ENCODE measurements around the gene DOCK3. TPM values are rescaled to one million over a fixed set of nuclear protein-coding genes. Genes with fewer than 3 reads are reported as not detected.
"Not testable (repeated sequence)": the region's sequence is repeated elsewhere in the genome, so short reads cannot be mapped to it uniquely, and the experiment has no call there.

The DOCK3 gene
- total RNA-seq, 1 donor from 2014 or later = not detected

DNA sequence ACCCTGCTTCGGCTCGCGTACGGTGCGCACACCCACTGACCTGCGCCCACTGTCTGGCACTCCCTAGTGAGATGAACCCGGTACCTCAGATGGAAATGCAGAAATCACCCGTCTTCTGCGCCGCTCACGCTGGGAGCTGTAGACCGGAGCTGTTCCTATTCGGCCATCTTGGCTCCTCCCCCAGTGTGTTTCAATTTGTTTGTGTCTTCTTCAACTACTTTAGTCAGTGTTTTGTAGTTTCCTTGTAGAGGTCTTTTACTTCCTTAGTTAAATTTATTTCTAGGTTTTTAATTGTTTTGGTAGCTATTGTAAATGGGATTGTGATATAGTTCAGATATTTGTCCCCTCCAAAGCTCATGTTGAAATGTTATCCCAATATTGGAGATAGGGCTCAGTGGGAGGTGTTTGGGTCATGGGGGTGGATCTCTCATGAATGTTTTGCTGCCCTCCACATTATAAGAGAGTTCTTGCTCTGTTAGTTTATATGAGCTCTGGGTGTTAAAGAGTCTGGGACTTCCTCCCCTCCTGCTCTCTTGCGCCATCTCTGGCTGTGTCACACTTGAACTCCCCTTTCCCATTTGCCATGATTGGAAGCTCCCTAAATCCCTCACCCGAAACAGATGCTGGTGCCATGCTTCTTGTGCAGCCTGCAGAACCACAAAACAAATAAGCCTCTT, 304.4 kb downstream of the DOCK3 start:
- DNase-seq (ENCODE audit: low read depth in 2 of 2) = no peak

DNA sequence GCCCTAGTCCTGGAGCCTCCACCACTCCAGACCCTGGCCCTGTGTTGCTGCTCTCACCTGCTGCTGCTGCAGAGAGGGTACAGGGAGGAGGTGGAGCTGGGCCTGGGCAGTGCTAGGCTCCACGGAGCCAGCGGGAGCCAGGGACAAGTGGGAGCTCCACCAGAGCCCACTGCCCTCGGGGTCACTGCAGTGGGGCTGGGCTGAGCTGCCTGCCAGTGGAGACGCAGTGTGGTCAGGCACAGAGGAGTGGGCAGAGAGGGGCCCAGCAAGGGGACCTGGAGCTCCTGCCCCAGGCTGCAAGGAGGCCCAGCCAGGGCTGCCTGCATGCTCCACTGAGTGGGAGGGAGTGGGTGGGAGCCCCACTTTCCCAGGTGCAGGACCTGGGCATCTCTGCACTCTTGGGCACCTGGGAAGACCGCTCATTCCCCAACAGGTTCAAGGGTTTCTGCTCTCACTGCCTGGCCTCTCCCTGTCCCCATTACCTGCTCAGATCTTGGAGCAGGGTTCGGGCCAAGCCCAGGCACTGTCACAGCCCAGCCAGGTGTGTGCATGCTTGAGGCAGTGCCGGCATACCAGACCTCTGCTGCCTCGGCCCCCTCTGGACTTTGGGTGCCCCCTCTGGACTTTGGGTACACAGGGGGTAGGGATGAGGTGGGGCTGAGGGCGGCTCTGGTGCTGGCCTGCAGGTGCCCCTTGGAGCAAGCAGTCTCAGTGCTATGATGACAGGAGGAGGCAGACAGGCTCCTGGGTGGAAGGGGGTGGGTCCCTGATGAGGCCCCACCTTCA, 308.0 kb downstream of the DOCK3 start:
- DNase-seq (ENCODE audit: low read depth in 2 of 2) = no peak

DNA sequence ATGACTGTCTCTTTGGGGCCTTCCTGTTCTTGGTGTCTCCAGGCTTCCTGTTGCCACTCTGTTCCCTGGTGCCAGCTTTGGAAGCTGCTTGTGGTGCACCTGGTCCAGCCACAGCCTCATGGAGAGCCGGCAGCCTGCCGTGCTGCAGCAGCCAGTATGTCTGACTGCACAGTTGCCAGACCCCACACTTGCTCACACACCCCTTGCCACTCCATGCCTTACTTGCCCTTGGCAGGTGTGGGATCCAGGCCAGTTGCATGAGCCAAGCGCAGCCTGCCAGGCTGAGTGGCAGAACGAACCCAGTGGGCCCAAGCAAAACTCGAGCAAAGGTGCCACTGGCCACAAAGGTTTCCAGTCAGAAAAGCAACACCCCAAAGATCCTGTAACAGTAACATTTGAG, 309.2 kb downstream of the DOCK3 start:
- no peak for DNase-seq (ENCODE audit: low read depth in 2 of 2)

DNA sequence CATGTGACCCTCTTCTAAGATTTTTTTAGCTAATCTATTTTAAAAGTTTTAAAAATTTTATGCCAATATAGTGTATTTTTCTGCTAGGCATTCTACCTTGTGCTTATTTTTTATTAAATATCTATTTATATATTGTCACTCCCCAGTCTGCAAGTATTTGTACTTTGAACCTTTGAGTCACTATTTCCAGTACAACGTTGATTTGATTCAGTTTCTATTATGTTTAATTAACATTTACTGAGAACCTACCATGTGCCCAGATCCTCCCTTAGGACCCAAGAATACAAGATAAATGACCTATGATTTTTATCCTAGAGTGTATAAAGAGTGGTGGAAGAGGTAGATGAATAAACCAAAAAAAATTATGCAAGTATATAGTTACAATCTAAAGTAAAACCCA, 311.2 kb downstream of the DOCK3 start:
- no peak for DNase-seq (ENCODE audit: low read depth in 2 of 2)

DNA sequence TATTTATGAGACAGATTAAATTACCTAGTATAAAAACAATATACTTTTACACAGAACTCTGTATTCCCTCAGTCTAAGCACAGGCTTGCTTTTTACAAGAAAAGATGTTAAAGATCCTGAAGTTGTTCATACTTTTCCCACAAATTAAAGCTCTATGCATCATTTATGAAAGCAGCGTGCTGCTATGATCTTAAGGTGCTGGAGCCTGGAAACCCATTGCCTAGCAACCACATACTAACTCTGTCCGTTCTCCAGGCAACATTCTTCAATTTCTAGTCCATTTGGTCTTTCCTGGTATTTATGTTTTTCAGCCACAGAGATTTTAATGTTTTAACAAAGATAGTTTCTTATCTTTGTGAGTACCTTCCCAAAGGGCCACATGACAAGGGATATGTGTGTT, 312.0 kb downstream of the DOCK3 start:
- DNase-seq (ENCODE audit: low read depth in 2 of 2) = no peak

DNA sequence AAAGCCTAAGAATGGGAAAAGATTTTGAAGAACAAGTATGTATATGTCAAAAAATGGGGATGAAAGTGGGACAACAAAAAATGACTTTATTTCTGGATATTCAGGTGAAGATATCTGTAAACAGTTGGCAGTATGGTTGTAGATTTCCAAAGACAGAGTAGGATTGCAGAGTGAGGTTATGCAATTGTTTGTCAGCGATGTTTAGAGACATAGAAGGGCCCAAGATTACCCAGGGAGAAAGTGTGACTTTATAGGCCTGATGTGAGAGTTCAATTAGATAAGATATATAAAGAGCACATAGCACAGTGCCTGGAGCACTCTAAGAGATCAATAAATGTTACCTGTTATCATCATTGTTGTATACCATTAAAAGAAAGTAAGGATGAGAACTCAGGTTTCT, 319.8 kb downstream of the DOCK3 start:
- DNase-seq (ENCODE audit: low read depth in 2 of 2) = no peak

DNA sequence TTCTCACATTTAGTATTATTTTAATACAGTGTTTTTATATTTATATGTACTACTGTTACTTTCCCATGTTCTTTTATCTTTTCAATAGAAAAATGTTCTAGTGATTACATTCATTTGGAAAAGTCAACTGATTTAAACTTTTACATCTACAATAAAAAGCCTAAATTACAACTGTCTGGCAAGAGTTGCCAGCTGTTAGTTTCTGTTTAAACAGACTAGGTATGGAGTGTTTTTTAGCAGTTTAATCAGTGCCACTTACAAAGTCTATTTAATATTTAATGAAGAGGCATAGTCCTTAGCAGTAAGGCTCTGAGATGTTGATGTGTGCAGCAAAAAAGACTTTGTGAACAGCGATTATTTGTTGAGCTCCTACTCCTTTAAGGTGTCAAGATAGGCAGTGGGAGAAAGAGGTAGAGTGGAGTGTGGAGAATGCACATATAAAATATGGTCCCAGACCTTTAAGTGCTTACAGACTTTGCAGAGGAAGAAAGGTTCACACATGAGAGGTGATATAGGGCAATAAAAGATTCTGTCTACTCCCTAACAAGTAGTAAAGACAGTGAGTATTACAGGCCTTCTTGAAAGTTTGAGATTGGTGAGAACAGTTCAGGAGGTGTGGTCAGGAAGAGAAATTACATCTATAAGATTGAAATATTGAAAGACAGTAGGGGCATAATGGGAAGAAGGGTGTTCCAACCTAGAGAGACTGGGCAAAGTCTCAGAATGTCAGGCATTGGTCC, 320.5 kb downstream of the DOCK3 start:
- no peak for DNase-seq (ENCODE audit: low read depth in 2 of 2)

DNA sequence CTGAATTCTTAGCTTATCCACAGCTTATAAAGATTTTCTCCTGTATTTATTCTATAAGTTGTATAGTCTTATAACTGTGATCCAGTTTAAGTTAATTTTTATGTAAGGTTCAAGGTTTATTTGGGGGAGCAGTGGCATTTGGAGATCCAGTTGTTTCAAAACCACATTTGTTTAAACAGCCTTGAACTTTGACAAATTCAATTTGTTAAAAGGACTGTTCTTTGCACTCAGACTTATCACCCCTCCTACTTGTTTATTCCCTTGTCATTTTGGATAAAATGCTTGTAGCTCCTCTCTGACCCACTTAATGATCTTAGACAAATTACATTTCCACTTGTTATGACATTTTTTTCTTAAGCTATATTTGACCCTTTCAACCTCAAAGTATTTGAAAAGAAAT, 327.8 kb downstream of the DOCK3 start:
- no peak for DNase-seq (ENCODE audit: low read depth in 2 of 2)

DNA sequence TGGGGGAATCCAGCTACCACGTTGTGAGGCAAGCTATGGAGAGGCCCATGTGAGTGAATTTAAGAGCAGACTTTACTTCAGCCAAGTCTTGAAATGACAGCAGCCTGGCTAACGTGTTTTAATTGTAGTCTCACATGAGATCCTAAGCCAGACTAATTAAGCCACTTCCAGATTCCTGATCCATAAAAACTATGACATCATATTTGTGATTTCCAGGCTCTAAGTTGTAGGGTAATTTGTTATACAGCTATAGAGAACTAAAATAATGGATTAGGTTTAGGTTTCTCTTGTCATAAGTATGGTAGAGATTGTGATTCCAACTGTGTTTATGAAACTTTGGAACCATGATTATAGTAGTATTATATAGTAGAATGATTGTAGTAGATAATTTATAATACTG, 329.5 kb downstream of the DOCK3 start:
- DNase-seq (ENCODE audit: low read depth in 2 of 2) = no peak

DNA sequence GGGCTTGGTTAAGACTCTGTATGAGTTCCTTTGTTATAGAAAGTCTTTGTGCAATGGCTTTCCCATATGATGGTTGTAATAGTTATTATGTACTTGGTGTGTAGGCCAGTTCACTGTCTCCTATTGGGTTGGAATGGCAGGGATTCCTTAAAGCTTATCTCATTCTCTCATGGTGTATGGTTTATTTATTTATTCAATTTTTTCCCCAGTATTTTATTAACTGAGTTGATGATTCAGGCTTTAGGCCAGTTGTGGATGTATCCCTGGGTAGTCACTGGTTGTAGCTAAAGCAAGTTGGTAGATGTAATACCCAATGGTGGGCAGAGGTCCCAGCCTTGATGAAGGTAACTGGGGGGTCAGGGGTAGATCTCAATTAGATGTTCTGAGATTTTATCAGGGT, 349.4 kb downstream of the DOCK3 start:
- no peak for DNase-seq (ENCODE audit: low read depth in 2 of 2)

DNA sequence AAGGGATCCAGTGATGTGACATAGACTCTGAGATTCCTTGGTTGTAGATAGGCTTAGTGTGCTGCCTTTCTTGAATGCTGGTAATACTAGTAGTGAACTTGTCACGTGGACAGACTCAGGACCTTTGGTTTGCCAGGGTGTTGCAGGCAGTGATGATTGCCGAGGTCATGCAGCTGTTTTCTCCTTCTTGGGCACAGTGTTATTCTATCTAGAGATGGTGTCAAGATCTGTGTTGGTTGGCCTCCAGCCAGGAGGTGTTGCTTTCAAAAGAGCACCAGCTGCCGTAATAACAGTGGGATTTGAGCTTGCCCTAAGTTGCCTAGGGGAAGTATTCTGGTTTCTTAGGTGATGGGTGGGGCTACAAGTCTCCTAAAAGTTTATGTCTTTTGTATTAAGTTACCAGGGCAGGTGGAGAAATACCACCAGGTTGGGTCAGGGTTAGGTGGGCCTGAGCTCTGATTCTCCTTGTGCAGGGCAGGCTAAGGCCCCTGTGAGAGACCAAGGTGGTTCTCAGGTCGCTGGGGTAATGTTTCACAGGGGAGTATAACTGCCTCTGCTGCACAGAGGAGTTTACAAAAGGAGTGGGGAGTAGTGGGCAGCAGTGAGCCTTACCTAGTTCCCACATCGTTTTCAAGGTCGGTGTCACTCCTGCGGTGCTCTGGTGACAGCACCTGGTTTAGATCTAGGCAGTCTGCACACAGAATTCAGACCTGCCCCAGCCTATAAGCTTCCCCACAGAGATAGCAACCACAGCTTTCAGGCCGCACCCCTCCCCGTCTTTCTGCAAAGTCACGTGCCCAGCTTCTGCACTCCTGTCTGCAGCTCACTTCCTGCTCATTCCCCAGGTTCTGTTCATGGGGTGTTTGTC, 350.3 kb downstream of the DOCK3 start:
- DNase-seq (ENCODE audit: low read depth in 2 of 2) = no peak

DNA sequence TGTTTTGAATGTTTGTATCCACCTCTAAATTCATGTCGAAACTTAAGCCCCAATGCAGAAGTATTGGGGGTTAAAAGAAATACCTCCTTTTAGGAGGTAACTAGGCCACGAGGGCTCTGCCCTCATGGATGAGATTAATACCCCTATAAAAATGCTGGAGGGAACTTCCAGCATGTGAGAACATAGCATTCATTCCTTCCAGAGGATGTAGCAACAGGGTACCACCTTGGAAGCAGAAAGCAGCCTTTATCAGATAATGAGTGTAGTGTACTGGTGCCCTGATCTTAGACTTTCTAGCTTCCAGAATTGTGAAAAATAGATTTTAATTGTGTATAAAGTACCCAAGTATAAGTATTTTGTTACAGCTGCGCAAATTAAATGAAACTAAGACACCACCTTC, 356.9 kb downstream of the DOCK3 start:
- no peak for DNase-seq (ENCODE audit: low read depth in 2 of 2)

DNA sequence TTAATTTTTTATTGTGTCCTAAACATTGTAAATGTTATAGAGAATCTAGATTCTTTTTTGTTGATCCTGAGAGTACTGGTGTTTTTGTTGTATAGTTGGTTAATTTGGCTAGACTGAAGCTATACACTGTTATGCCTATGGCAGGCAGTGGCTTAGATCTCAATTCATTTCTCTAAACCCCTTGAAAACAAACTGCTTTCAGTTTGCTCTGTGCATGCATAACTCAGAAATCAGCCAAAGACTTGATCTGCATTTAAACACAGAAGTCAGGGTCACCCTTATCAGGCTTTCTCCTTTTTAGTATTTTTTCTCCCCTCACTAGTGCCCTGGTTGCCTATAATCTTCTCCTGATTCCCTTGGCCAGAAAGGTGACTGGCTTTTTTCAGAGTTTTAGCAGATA, 360.9 kb downstream of the DOCK3 start:
- DNase-seq (ENCODE audit: low read depth in 2 of 2) = no peak

DNA sequence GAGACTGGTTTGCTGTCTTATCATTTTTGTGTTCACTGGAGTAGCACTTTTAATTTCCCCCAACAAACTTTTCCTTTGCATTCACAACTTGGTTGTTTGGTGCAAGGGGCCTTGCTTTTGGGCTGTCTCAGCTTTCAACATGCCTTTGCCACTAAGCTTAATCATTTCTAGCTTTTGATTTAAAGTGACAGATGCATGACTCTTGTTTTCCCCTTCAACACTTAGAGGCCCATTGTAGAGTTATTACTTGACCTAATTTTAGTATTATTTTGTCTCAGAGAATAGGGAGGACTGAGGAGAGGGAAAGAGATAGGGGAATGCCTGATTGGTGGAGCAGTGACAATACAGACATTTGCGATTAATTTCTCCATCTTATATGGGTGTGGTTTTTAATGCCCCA, 370.3 kb downstream of the DOCK3 start:
- DNase-seq (ENCODE audit: low read depth in 2 of 2) = no peak

DNA sequence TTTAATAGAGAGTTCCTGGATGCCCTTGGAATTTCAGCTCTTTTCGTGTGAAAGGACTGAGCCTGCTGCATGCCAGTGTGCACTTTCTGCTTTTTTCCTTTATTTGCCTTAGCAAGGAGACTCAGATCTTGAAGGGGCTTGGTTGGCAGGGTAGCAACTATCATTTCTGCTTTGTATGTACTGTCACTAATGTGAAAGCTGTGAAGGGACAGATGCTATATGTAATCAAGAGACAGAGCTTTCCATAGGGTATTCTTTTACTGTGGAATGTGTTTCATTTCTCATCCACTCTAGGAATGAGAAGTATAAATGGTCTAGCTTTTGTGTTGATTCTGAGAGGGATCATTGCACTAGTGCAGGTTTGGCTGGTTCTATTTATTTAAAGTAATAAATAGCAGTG, 377.8 kb downstream of the DOCK3 start:
- DNase-seq (ENCODE audit: low read depth in 2 of 2) = no peak

DNA sequence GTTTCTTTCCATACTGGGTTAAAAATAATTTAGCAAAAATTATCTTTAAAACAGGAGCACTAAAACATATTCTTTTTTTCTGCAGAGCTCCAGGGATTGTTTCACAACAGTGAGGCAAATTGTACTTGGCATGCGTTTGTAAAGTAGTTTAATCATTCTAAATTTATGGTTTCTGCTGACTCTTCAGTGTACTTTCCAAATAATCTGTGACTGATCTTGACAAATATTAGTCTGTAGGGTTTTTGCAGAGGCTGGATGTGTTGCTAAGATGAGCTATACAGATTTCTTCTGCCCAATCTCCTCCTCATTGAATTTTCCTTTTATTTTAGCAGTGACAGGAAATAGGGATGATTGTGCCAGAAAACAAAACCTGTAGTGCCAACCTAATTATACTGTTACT, 382.4 kb downstream of the DOCK3 start:
- no peak for DNase-seq (ENCODE audit: low read depth in 2 of 2)

DNA sequence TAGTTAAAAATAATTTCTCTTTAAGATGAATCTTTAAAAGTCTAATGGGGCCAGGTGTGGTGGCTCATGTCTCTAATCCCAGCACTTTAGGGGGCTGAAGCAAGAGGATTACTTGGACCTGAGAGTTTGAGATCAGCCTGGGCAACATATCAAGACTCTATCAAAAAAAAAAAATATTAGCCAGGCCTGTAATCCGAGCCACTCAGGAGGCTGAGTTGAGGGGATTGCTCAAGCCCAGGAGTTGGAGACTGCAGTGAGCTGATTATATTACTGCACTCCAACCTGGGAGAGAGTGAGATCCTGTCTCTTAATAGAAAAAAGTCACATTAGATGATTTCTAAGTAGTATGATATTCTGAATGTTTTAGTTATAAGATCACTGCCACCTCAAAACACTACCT, 388.3 kb downstream of the DOCK3 start:
- DNase-seq (ENCODE audit: low read depth in 2 of 2) = no peak

DNA sequence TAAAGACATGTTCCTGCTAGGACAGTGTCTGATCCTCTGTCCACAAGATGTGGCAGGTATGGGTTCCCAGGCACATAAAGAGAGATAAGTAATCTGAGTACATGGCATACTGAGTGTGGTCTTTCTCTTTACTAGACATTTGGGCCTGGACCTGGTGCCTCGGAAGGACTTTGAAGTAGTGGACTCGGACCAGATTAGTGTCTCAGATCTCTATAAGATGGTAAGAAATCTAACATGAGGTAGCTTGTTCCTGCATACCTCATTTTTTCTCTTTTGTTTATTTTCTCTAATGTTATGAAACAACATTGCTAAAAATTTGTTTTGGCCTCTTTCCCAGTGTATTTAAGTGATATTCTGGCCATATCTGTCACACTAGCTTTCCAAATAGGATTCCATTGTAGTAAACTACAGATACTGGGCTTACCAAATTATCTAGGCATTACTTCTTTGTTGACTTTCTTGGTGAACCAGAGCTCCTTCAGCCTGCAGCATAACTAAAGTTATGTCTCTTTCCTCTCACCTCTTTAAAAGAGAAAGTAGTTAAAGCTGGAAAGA, 400.6 kb downstream of the DOCK3 start:
- no peak for DNase-seq (ENCODE audit: low read depth in 2 of 2)

DNA sequence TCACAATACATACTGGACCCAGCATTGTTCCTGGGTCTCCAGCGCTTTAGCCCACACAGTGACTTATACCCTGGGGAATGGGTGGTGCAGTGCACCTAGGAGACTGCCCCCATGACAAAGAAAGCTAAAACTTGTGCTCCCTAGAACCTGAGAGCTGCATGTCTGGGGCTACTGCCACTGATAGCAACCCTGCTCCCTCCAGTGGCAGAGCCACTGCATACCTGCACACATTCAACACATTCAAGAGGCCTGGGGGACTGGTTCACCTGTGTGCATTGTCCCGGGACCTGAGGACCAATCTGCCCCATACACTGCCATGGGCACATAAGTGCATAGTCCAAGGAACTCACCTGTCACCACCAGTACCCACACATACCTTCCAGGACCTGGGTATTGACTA, 407.6 kb downstream of the DOCK3 start:
- no peak for DNase-seq (ENCODE audit: low read depth in 2 of 2)

DNA sequence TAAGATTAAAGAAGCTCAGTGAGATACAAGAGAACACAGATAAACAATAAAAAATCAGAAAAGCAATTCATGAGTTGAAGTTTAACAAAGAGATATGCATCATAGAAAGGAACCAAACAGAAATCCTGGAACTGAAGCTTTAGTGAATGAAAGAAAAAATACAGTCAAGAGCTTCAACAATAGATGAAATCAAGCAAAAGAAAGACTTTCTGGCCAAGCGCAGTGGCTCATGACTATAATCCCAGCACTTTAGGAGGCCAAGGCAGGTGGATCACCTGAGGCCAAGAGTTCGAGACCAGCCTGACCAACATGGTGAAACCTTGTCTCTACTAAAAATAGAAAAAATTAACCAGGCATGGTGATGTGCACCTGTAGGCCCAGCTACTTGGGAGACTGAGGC, 408.8 kb downstream of the DOCK3 start:
- DNase-seq (ENCODE audit: low read depth in 2 of 2) = no peak

DNA sequence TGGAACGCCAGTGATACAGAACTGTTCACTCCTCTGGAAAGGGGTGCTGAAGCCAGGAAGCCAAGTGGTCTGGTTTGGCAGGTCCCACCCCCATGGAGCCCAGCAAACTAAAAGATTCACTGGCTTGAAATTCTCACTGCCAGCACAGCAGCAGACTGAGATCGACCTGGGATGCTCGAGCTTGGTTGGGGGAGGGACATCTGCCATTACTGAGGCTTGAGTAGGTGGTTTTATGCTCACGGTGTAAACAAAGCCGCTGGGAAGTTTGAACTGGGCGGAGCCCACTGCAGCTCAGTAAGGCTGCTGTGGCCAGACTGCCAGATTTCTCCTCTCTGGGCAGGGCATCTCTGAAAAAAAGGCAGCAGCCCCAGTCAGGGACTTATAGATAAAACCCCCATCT, 417.4 kb downstream of the DOCK3 start:
- DNase-seq (ENCODE audit: low read depth in 2 of 2) = not testable (repeated sequence)
